Measurements from ENCODE around the gene ASIC1. TPM values are rescaled to one million over a fixed set of nuclear protein-coding genes. Genes with fewer than 3 reads are reported as not detected.

ASIC1 gene
- total and polyA plus RNA-seq, 2 of the 13 experiments (the other 11 are each of a cell fraction or from before 2014, with no cell fraction given) = 0.44 to 1.5 TPM

DNA sequence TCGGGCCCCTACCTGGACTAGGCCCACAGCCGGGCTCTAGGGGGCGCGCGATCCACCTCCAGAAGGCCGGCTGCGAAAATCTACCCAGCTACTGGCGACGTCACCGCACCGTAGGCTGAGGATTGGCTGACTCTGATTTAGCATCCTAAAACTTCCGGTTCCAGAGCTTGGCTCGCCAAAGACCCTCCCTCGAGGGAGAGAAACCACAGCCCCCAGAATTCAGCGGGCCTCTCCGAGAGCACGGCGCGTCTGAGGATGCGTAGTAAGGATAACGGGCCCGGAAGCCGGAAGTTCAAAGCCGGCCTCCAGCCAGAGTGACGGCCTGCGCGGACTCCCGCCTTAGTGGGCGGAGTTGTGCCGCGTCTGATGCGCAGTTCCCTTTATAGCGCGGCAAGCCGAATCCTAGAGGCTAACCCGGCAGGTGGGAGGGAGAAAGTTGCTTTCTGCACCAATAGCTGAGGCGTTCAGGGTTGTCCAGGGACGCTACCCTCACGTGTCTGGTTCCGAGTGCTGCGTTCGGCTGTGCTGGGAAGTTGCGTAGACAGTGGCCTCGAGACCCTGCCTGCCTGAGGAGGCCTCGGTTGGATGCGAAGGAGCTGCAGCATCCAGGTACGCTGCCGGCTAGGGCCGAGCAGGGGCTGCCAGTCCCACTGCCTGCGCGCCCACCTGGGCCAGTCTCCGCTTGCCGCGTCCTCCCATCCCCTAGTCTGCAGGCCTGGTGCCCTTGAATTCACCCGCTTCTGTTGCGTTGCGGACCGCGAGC, 54.5 kb downstream of the ASIC1 start, which contains the start of gene COX14 (continued):
- TF ChIP-seq, protein P1, sequence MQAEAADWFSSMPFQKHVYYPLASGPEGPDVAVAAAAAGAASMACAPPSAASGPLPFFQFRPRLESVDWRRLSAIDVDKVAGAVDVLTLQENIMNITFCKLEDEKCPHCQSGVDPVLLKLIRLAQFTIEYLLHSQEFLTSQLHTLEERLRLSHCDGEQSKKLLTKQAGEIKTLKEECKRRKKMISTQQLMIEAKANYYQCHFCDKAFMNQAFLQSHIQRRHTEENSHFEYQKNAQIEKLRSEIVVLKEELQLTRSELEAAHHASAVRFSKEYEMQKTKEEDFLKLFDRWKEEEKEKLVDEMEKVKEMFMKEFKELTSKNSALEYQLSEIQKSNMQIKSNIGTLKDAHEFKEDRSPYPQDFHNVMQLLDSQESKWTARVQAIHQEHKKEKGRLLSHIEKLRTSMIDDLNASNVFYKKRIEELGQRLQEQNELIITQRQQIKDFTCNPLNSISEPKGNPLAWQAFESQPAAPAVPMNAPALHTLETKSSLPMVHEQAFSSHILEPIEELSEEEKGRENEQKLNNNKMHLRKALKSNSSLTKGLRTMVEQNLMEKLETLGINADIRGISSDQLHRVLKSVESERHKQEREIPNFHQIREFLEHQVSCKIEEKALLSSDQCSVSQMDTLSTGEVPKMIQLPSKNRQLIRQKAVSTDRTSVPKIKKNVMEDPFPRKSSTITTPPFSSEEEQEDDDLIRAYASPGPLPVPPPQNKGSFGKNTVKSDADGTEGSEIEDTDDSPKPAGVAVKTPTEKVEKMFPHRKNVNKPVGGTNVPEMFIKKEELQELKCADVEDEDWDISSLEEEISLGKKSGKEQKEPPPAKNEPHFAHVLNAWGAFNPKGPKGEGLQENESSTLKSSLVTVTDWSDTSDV (CRISPR knock-in tag; IDR thresholded peaks at IDR 0.05) = no peak
- TF ChIP-seq TARDBP (CRISPR knock-in tag; IDR thresholded peaks at IDR 0.05) = peak; percentile 90
- TF ChIP-seq, protein P2, sequence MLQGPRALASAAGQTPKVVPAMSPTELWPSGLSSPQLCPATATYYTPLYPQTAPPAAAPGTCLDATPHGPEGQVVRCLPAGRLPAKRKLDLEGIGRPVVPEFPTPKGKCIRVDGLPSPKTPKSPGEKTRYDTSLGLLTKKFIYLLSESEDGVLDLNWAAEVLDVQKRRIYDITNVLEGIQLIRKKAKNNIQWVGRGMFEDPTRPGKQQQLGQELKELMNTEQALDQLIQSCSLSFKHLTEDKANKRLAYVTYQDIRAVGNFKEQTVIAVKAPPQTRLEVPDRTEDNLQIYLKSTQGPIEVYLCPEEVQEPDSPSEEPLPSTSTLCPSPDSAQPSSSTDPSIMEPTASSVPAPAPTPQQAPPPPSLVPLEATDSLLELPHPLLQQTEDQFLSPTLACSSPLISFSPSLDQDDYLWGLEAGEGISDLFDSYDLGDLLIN (CRISPR knock-in tag; IDR thresholded peaks at IDR 0.05; ENCODE audit: borderline replicate concordance) = no peak
- TF ChIP-seq FOXP1 (IDR thresholded peaks at IDR 0.05) = no peak
- no peak for TF ChIP-seq FOXP1 (CRISPR knock-in tag; IDR thresholded peaks at IDR 0.05)
- no peak for TF ChIP-seq ONECUT2 (CRISPR knock-in tag; IDR thresholded peaks at IDR 0.05)
- no peak for TF ChIP-seq ZNF615 (CRISPR knock-in tag; IDR thresholded peaks at IDR 0.05; ENCODE audit: borderline replicate concordance)
- peak; percentile 77; the same call in 1 of the 2 replicates for TF ChIP-seq ZSCAN21 (CRISPR knock-in tag; IDR thresholded peaks at IDR 0.05; ENCODE audit: borderline replicate concordance)
- no peak for TF ChIP-seq PCBP1 (IDR thresholded peaks at IDR 0.05; ENCODE audit: borderline replicate concordance, low read depth, low read length)
- TF ChIP-seq, protein P3, sequence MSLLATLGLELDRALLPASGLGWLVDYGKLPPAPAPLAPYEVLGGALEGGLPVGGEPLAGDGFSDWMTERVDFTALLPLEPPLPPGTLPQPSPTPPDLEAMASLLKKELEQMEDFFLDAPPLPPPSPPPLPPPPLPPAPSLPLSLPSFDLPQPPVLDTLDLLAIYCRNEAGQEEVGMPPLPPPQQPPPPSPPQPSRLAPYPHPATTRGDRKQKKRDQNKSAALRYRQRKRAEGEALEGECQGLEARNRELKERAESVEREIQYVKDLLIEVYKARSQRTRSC (CRISPR knock-in tag; IDR thresholded peaks at IDR 0.05; ENCODE audit: low read depth) = peak; percentile 65; the same call in 1 of the 2 replicates
- no peak for TF ChIP-seq ZNF781 (CRISPR knock-in tag; IDR thresholded peaks at IDR 0.05; ENCODE audit: borderline replicate concordance, not compliant biosample characterization)
- TF ChIP-seq ZFP36L1 (CRISPR knock-in tag; IDR thresholded peaks at IDR 0.05) = no peak
- TF ChIP-seq SMAD1 (CRISPR knock-in tag; IDR thresholded peaks at IDR 0.05; ENCODE audit: borderline replicate concordance, low read depth) = peak; percentile 69; the same call in 1 of the 2 replicates
- TF ChIP-seq, protein P4, sequence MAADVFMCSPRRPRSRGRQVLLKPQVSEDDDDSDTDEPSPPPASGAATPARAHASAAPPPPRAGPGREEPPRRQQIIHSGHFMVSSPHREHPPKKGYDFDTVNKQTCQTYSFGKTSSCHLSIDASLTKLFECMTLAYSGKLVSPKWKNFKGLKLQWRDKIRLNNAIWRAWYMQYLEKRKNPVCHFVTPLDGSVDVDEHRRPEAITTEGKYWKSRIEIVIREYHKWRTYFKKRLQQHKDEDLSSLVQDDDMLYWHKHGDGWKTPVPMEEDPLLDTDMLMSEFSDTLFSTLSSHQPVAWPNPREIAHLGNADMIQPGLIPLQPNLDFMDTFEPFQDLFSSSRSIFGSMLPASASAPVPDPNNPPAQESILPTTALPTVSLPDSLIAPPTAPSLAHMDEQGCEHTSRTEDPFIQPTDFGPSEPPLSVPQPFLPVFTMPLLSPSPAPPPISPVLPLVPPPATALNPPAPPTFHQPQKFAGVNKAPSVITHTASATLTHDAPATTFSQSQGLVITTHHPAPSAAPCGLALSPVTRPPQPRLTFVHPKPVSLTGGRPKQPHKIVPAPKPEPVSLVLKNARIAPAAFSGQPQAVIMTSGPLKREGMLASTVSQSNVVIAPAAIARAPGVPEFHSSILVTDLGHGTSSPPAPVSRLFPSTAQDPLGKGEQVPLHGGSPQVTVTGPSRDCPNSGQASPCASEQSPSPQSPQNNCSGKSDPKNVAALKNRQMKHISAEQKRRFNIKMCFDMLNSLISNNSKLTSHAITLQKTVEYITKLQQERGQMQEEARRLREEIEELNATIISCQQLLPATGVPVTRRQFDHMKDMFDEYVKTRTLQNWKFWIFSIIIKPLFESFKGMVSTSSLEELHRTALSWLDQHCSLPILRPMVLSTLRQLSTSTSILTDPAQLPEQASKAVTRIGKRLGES (CRISPR knock-in tag; IDR thresholded peaks at IDR 0.05; ENCODE audit: borderline replicate concordance) = no peak
- TF ChIP-seq, protein P5, sequence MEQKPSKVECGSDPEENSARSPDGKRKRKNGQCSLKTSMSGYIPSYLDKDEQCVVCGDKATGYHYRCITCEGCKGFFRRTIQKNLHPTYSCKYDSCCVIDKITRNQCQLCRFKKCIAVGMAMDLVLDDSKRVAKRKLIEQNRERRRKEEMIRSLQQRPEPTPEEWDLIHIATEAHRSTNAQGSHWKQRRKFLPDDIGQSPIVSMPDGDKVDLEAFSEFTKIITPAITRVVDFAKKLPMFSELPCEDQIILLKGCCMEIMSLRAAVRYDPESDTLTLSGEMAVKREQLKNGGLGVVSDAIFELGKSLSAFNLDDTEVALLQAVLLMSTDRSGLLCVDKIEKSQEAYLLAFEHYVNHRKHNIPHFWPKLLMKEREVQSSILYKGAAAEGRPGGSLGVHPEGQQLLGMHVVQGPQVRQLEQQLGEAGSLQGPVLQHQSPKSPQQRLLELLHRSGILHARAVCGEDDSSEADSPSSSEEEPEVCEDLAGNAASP (CRISPR knock-in tag; IDR thresholded peaks at IDR 0.05; ENCODE audit: borderline replicate concordance) = peak; percentile 61; the same call in 1 of the 2 replicates
- TF ChIP-seq FOXA1 (IDR thresholded peaks at IDR 0.05) = no peak
- no peak; the same call in 1 of the 2 replicates for TF ChIP-seq FOXA1 (CRISPR knock-in tag; IDR thresholded peaks at IDR 0.05)
- peak; percentile 80; the same call in 1 of the 2 replicates for TF ChIP-seq ZNF616 (CRISPR knock-in tag; IDR thresholded peaks at IDR 0.05; ENCODE audit: low read depth)
- TF ChIP-seq SOX5 (CRISPR knock-in tag; IDR thresholded peaks at IDR 0.05; ENCODE audit: borderline replicate concordance) = no peak
- peak; percentile 94 for TF ChIP-seq KAT7 (CRISPR knock-in tag; IDR thresholded peaks at IDR 0.05; ENCODE audit: borderline replicate concordance)
- no peak for TF ChIP-seq MYNN (CRISPR knock-in tag; IDR thresholded peaks at IDR 0.05; ENCODE audit: low read depth)

Measured in HepG2 (cell line).